HuH-7 (cell line): Measurements from ENCODE around the gene SLC6A18.

ENCODE experiments used
- DNase-seq: peaks from one replicate; pipeline ENCODE4 v3.0.0; 2011; ENCODE audit warnings: low spot score

Gene SLC6A18

DNA sequence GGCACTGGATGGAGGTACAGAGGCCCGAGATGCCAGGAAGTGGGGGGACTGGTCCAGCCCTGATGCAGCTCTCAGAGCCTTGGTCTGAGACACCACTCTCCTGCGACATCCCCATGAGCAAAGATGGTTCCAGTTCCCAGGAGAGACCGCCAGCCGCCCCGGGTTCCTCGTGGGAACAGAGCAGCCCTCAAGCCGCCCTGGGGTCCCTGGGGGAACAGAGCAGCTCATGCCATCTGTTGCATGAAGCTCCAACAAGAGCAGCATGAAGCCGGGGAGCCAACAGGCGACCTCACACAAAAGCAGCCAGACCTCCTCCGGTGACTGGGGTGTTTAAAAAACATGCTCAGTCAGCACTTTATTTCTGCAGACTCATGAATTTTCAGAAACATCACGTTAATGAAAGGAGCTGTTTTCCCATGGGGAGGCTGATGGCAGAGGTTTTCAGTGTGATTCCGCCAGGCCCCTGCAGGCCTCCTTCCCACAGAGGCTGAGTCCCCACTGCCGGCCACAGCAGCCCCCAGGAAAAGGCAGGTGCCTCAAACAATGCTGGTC lies 6.2 kb downstream of the SLC6A18 start:
- DNase-seq, result no peak

DNA sequence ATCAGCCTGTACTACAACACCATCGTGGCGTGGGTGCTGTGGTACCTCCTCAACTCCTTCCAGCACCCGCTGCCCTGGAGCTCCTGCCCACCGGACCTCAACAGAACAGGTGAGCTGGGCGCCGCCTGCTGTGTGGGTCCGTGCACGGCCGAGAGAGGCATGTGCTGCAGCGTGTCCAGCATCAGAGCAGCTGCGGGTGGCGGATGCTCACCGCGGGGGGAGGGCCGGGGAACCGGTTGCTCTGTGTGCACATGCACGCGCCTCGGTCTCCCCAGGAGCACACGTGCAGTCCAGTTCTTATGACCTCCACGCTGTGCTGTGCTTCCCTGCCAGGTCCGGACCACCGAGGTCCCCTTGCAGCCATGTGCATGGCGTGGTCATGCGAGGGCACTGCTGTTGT lies 7.6 kb downstream of the SLC6A18 start:
- DNase-seq, result no peak

DNA sequence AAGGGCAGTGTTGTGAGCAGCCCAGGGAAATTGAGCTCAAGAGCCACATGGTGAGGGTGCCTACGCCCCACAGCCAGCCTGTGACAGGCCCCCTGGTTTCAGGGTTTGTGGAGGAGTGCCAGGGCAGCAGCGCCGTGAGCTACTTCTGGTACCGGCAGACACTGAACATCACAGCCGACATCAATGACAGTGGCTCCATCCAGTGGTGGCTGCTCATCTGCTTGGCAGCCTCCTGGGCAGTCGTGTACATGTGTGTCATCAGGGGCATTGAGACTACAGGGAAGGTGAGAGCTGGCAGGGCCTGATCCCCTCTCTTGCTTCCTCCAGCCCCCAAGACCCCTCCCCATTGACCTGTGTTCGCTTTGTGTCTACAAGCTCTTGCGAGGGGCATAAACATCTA lies 10.2 kb downstream of the SLC6A18 start:
- DNase-seq, result peak; percentile 77

DNA sequence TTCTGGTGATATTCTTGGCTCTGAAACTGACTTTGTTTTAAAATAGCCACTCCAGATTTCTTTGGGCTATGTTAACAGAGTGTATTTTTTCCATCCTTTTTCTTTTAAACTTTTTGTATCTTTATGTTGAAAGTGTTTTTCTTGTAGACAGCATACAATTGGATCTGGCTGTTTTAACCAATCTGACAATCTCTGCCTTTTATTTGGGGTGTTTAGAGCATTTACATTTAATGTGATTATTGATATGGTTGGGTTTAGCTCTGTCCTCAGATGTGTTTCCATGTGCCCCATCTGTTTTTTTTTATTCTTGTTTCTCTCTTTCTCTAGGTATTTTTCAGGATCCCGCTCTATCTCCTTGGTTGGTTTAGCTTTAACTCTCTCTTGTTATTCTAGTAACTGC lies 10.7 kb downstream of the SLC6A18 start:
- DNase-seq, result no peak

DNA sequence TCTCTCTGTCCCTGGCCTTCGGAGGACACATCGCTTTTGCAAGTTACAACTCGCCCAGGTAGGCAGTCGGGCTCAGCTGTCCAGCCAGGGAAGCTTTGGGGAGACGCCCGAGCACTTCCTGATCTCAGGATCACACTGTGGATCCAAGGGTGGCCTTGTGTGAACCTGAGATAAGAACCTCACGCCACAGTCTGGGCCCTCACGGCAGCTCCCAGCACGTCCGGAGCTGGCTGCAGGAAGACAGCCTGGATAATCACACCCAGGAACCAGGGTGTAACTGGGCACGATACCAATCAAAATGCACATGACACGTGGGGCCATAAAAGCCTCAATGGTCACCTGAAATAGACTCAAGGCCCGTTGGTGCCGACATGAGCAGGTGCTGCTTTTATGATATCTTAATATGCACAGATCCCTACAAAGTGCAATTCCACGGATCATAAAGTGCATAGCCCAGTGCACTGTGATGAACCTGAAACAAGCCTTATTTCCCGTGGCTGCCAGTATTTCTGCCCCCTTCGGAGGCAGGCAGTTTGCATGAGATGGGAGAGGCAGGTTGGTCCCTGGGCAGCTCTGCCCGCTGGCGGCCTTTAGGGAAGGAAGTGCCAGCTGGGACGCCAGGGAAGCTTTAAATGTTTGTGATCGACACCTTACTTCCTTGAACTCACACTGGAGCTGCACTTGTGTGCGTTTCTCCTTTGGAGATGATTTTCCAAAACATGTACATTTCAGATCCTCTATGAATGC lies 14.5 kb downstream of the SLC6A18 start:
- DNase-seq, result no peak

DNA sequence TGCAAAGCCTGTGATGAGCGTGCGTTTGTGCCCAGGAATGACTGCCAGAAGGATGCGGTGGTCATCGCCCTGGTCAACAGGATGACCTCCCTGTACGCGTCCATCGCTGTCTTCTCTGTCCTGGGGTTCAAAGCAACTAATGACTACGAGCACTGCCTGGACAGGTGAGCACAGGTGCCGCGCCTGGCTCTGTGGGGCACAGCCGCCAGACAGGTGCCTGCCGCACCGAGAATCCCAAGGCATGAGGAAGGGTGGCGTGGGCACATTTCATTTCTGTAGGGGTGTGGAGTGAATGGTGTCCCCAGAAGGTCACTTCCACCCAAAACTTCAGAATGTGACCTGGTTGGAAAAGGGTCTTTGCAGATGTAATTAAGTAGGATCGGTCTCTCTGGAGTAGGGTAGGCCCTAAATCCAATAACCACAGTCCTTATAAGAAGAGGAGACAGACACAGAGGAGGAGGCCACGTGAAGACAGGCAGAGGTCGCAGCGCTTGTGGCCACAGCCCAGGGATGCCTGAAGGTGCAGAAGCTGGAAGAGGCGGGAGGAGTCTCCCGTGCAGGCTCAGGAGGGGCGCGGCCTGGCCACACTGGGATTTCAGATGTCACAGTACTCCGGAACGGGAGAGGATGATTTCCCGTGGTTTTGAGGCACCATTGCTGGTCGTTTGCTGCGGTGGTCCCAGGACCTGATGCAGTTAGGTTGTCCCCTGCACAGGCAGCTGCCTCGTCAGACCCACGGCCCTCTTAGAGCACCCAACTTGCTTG lies 15.5 kb downstream of the SLC6A18 start:
- DNase-seq, result no peak

DNA sequence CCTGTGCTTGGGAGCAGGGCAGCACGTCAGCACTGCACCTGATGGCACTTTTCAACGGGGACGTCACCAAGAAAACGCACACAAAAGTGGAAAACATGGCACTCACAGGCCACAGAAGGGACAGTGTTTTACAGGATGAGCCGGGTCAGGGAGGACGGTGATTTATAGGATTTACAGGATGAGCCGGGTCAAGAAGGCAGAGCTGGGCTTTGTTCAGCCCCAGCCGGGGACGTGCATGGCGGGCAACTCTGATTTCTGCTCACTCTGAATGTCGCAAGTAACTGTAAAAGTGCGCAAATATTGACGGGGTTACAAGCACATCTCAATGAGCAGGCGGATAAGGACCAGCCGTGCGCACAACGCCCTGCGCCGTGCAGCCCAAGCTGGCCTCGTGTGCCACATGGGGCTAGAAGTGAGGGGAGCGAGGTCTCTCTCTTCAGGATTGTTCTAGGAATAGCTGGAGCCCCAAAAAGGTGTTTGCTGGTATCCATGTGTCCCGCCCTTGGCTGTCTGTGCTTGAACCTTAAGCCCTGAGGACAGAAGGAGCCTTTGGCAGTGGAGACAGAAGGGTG lies 16.4 kb downstream of the SLC6A18 start:
- DNase-seq, result no peak

DNA sequence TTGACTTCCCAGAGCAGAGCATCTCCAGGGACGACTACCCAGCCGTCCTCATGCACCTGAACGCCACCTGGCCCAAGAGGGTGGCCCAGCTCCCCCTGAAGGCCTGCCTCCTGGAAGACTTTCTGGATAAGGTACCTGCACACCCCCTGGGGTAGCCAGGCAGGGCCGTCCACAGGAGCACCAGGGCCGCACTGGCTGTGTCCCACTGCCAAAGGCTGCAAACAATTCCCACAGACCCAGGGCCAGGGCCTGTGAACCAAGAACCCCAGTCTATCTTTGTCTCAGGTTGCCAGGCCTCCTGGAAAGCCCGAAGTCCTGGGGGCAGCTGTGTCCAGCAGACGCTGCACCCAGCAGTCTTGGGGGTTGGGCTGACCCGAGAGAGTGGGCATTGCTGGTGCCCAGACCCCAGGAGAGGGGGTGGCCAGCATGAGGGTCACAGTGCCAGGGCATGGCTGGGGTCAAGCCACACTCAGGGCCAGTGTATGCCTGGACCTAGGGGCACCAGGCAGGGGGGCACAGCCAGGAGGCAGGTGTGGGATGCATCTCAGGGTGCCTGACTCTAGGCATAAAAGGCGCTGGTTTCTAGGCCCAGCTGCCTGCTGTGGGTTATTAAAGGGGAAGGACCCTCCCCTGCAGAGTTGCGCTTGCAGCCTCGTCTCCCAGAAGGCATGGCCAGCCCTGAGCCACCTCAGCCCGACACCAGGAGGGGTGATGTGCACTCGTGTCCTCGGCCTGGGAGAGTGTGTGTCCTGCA lies 17.7 kb downstream of the SLC6A18 start:
- DNase-seq, result no peak

DNA sequence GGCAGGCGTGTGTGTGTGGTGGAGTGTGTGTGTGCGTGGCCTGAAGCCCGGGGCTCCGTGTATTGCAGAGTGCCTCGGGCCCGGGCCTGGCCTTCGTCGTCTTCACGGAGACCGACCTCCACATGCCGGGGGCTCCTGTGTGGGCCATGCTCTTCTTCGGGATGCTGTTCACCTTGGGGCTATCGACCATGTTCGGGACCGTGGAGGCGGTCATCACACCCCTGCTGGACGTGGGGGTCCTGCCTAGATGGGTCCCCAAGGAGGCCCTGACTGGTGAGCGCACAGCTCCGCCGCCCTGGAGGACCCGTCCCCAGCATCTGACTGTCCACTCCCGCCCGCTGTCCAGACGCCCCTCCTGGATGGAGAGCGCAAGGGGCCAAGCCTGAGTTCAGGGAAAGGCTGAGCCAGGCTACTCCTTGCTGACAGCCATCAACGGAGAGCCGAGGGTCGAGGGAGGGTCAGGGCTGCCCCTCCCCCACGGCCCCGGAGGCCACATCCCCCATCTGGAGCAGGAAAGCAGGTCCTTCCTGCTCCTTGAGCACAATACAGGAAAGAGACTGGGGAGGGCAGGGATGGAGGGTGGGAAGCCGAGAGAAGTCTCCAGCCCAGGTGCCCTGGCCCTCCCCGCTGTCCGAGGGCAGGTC lies 18.4 kb downstream of the SLC6A18 start:
- DNase-seq, result no peak

DNA sequence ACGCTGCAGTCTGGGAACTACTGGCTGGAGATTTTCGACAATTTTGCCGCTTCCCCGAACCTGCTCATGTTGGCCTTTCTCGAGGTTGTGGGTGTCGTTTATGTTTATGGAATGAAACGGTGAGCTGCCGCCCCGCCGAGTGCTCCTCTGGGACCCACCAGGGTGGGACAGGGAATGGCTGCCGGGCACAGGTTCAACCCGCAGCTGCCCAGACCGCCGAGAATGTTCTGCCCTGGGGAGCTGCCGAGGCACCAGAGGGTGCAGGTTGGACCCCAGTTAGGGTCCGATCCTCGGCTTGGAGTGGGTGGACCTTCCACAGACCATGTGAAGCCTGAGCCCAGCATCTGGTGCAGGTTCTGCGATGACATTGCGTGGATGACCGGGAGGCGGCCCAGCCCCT lies 19.1 kb downstream of the SLC6A18 start:
- no peak for DNase-seq

DNA sequence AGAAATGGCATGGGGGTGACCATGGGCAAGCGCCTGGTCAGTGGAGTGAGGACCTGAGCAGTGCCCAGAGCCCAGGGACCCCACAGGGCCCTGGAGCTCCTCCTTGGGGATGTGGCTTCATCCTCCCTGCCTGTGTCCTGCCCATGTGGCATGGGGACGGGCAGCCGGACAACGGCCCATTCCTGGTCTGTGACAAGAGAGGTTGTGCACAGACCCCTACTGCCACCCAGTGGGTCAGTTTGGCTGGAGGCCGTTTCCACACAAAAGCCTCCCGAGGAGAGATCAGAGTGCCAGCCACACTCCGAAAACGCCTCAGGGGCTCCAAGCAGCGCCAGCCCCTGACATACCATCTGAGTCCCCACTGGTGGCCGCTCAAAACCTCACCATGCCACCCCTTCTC lies 19.8 kb downstream of the SLC6A18 start:
- peak; percentile 64 for DNase-seq

DNA sequence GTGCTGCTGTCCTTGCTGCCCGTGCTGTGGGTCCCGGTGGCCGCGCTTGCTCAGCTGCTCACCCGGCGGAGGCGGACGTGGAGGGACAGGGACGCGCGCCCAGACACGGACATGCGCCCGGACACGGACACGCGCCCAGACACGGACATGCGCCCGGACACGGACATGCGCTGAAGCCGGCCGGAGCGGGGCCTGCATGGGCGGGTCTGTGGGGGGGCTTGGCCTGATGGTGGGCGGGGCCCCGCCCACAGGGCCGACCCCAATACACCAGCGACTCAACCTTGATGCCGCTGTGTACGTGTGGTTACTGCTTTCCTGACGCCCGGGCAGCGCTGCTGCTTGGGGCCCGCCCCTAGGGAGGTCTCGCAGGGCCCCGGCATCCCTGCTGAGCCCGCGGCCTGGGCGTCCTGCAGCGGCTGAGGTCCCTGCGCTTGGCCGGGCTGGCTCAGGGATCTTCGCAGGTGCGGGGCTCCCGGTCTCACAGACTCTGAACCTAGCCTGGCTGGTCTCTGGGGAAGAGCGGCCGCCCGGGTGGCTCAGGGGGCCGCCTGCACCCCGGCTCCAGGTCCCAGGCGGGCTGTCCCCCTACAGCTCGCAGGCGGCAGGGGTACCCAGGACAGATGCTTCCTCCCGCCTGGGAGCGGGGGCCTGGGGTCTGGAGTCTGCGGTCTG lies 20.9 kb downstream of the SLC6A18 start:
- DNase-seq, result no peak

DNA sequence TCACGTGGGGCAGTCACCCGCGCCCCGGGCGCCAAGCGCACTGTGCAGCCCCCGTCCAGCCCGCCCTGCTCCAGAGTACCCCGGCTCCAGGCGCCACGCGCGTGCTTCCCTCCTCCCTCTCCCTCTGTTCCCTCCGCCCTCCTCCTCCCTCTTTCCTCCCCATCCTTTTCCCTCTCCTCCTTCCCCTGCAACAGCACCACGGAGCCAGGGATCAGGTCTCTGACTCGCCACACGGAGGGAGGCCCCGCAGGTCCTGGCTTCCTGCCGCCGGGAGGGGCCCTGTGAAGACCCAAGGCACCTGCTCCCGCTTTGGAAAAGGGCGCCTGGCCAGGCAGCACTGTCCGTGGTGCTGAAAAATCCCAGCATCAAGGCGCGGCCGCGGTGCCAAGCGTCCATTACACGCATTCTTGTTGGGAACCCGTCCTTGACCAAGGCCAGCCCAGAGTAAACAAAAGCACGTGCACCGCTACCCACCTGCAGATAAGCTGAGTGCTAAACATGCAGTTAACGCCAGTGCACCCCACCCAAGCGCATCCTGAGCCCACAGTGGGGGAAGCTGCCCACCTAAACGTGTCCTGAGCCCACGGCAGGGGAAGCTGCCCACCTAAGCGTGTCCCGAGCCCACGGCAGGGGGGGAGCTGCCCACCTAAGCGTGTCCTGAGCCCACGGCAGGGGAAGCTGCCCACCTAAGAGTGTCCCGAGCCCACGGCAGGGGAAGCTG lies 21.7 kb downstream of the SLC6A18 start:
- peak; percentile 74 for DNase-seq

DNA sequence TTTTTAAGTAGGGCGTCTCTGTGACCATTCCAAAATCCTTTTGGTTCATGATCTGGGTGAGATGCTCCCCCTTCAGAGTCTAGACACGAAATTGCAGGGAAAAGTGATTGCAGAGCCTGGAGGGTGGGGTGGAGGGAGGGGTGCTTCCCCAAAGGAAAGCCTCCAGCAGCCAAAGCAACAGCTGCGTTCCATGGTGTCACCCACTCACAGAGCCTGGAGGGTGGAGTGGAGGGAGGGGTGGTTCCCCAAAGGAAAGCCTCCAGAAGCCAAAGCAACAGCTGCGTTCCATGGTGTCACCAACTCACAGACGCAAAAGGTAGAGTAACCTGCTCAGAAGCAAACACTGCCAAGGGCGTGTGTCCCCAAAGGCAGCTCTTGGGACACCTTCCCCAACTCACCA lies 22.6 kb downstream of the SLC6A18 start:
- no peak for DNase-seq

DNA sequence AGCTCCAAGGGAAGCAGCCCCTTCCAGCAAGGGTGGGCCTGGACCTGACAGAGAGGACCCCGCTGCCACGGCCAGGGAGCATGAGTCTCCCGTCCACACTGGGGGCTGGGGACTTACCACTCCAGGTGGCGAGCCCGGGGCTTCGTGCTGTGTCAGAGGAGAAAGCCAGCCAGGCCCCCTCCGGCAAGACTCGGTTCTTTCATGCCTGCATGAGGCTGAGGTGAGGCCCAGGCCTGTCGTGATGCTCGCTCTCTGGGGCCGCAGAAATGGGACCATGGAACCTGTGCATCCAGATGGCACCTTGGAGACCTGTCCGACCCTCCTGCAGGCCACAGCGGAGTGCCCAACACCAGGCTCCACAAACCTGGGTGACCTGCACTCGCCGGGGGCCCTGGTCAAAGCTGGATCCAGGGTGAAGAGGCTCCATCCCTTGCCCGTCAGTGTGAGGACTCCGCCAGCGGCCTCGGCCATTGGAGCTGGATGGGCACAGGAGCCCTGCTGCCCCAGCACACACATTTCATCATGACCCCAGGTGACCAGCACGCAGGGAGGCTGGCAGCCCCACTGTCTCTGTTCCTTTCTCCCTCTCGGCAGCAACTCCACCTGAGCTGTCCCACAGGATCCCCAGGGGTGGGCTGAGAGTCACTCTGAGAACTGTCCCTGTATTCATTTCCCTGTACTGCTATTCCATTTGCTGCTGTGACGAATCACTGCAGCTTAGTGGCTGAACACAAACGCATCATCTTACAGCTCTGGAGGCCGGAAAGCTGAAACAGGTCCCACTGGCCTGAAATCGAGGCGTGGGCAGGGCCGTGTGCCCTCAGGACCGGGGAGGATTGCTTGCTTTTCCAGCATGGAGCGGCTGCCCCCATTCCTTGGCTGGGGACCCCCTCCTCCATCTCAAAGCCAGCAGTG lies 24.4 kb downstream of the SLC6A18 start:
- no peak for DNase-seq

DNA sequence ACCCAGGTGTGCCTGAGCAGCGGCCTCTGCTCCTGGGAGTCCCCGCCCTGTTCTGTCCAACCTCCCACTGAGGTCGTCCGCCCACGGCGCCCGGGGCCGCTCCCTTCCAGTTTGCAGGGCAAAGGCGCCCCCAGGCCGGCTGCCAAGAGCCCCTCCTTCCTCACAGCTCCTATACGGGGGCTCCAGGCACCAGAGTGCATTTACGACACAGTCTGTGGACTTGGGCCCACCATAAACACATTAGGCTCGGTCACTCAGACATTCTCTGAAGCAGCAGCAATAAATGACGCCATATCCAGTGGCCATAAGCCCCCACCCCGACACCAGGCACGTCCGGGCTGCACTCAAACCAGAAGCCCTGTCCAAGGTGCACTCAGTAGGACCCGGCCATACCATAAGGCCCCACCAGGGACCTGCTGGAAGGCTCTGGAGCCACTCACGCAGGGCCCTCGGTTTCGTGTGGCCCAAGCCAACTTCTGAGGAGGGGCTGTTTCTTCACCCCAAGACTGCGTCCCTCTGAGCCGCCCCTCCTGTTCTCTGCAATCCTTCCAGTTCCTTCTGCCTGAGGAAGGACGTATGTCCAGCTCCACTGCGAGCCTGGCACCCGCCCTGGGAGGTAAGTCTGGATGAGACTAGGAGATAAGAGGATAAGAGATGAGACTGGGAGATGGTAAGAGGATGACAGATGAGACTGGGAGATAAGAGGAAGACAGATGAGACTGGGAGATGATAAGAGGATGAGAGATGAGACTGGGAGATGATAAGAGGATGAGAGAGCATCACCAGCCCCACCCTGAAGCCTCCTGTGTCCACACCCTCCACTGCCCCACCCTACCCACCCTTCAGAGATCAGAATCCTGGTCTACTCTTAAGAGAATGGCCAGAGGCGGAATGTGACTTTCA lies 26.7 kb downstream of the SLC6A18 start:
- peak; percentile 52 for DNase-seq

DNA sequence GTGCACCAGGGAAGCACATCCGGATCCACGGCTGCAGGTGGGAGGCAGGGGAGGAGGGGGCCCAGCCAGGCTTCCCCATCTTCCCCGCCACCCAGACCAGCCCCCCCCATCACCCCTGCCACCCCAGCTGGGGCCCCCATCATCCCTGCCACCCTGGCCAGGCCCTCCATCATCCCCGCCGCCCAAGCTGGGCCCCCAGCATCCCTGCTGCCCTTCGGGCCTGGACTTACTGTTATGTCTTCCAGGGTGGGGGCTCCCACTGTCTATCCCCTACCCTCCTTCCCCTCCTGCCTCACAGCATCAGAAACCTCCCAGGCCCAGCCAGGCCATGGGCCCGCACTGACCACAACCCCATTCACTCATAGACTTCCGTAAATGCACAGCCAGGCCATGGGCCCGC lies 27.5 kb downstream of the SLC6A18 start:
- no peak for DNase-seq

DNA sequence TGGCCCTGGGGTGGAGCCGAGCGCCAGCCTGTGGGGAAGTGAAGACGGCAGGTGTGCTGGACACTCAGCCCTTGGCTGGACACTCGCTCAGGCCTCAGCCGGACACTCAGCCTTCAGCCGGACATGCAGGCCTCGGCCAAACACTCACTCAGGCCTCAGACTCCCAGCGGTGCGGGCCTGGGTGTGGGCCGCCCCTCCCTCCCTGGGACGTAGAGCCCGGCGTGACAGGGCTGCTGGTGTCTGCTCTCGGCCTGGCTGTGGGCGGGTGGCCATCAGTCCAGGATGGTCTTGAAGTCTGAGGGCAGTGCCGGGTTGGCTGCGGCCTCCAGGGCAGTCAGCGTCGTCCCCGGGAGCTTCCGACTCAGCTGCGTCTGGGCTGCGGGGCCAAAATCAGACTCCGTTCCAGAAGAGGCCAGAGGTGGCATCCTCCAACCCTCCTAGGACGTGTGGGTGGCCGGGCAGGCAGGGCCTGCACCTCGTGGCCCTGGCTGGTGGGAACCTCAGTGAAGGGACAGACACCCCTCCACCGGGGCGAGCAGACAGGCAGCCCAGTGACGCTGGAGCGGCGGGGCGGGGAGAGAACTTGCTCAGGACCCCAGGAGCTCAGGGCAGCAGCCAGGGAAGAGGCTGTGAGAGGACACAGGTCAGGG lies 28.4 kb downstream of the SLC6A18 start:
- DNase-seq, result no peak
